PC-3 (cell line): ENCODE data around the gene TFAP2B. TPM values are rescaled to one million over a fixed set of nuclear protein-coding genes. Genes with fewer than 3 reads are reported as not detected.

ENCODE experiments used
- ATAC-seq: fragments of 200-7000 bp; cut with Tn5 transposase; 2 replicates; pipeline ENCODE4 v1.9.1; 2020; ENCODE audit warnings: mild to moderate bottlenecking, moderate library complexity
- BruUV-seq: library from RNA; stranded (reverse); fragments of 400-500 nt; replicated peaks from 2 replicates; lab custom pipeline; 2021; lab: Mats Ljungman, UMichigan
- CTCF ChIA-PET: fragments of 300-600 bp; sonication (Branson Sonifier 250); formaldehyde crosslinking; loops from one replicate; lab custom pipeline; 2022; ENCODE audit warnings: antibody characterized with exemption; lab: Charles Lee
- POLR2A ChIA-PET: fragments of 300-600 bp; sonication (Branson Sonifier 250); formaldehyde crosslinking; loops from one replicate; lab custom pipeline; 2022; ENCODE audit warnings: antibody characterized with exemption; ENCODE audit not compliant: unreplicated experiment; lab: Charles Lee
- DNase-seq: peaks from one replicate; pipeline ENCODE4 v3.0.0-alpha.2; 2015
- H2AFZ ChIP-seq: fragments of 300-600 bp; sonication (generic); 2 replicates; pipeline ENCODE4 v1.6.0; 2016; ENCODE audit warnings: antibody characterized with exemption, low read length
- H3F3A ChIP-seq: fragments of 300-600 bp; sonication (generic); one replicate; pipeline ENCODE4 v1.6.0; 2017; ENCODE audit warnings: antibody characterized with exemption, low read length, control low read depth, mild to moderate bottlenecking; ENCODE audit not compliant: unreplicated experiment
- H3K27ac ChIP-seq: fragments of 300-600 bp; sonication (generic); 2 replicates; pipeline ENCODE4 v1.5.1; 2016; ENCODE audit warnings: mild to moderate bottlenecking, low read length
- H3K27me3 ChIP-seq: fragments of 300-600 bp; sonication (generic); 2 replicates; pipeline ENCODE4 v1.6.1; 2016; ENCODE audit warnings: low read length, mixed read lengths
- H3K36me3 ChIP-seq: fragments of 300-600 bp; sonication (generic); 2 replicates; pipeline ENCODE4 v1.6.1; 2016; ENCODE audit warnings: low read depth, mixed run types, low read length, mixed read lengths
- H3K4me1 ChIP-seq: fragments of 300-600 bp; sonication (generic); 2 replicates; pipeline ENCODE4 v1.5.1; 2016; ENCODE audit warnings: low read length; ENCODE audit not compliant: insufficient read depth
- H3K4me2 ChIP-seq: fragments of 300-600 bp; sonication (generic); 2 replicates; pipeline ENCODE4 v1.6.0; 2016; ENCODE audit warnings: low read length
- H3K4me3 ChIP-seq: fragments of 300-600 bp; sonication (generic); 2 replicates; pipeline ENCODE4 v1.5.1; 2016; ENCODE audit warnings: mild to moderate bottlenecking, low read length, mixed read lengths
- H3K79me2 ChIP-seq: fragments of 300-600 bp; sonication (generic); 2 replicates; pipeline ENCODE4 v1.6.1; 2017; ENCODE audit warnings: low read length, mixed read lengths
- H3K9ac ChIP-seq: fragments of 300-600 bp; sonication (generic); 2 replicates; pipeline ENCODE4 v1.6.0; 2016; ENCODE audit warnings: mild to moderate bottlenecking, low read length
- H3K9me2 ChIP-seq: fragments of 300-600 bp; sonication (generic); replicated peaks from 2 replicates; pipeline ENCODE4 v1.6.1; 2016; ENCODE audit warnings: mixed run types, low read length, mixed read lengths
- H3K9me3 ChIP-seq: fragments of 300-600 bp; sonication (generic); 2 replicates; pipeline ENCODE4 v1.6.1; 2016; ENCODE audit warnings: low read length, mixed read lengths
- H4K20me1 ChIP-seq: fragments of 300-600 bp; sonication (generic); 2 replicates; pipeline ENCODE4 v1.6.1; 2016; ENCODE audit warnings: low read length, mixed read lengths
- EZH2 ChIP-seq: fragments of 300-600 bp; sonication (generic); IDR thresholded peaks from one replicate; pipeline ENCODE4 v1.6.1; 2017; ENCODE audit warnings: antibody characterized with exemption, mild to moderate bottlenecking, low read length; ENCODE audit not compliant: unreplicated experiment
- EZH2phosphoT487 ChIP-seq: fragments of 300-600 bp; sonication (generic); IDR thresholded peaks from 2 replicates; pipeline ENCODE4 v1.6.1; 2018; ENCODE audit warnings: mild to moderate bottlenecking, antibody characterized with exemption, low read length, borderline replicate concordance
- intact Hi-C: fragments of 100-400 bp; cut with micrococcal nuclease; formaldehyde crosslinking; loops from 2 replicates; pipeline ENCODE4 v1.9.0; 2023
- total RNA-seq: library from RNA; depleted of rRNA; stranded (reverse); fragments of >200 nt; gene quantifications from 2 replicates; pipeline ENCODE4 v1.2.3, GENCODE V29; 2014
- TF ChIP-seq, protein P1 (sequence below): fragments of 300-600 bp; sonication (generic); conservative IDR thresholded peaks from 2 replicates; pipeline ENCODE4 v1.5.1; 2017; ENCODE audit warnings: antibody characterized with exemption, low read depth, mild to moderate bottlenecking, low read length

Gene TFAP2B
- total RNA-seq, 1 experiment from 2014 or later = not detected

- Histone ChIP-seq H3K4me2 (no peak overlapping the region), H3K9ac (no peak overlapping the region), H3K4me1 (no peaks in the 10 kb centered on the region), H3K9me2 (no peaks in the 10 kb centered on the region), H3K79me2 (no peaks in the 10 kb centered on the region), H3K27ac (no peak overlapping the region), H3K36me3 (no peaks in the 10 kb centered on the region), H3K4me3 (no peak overlapping the region), H3K9me3 (no peaks in the 10 kb centered on the region), H3F3A (no peaks in the 10 kb centered on the region), H4K20me1 (no peaks in the 10 kb centered on the region), H3K27me3 (peaks cover 13% of the 10 kb centered on the region), H2AFZ (no peak overlapping the region)
- TF ChIP-seq EZH2 = no peak
- no peak for TF ChIP-seq EZH2phosphoT487
- TF ChIP-seq, protein P1, sequence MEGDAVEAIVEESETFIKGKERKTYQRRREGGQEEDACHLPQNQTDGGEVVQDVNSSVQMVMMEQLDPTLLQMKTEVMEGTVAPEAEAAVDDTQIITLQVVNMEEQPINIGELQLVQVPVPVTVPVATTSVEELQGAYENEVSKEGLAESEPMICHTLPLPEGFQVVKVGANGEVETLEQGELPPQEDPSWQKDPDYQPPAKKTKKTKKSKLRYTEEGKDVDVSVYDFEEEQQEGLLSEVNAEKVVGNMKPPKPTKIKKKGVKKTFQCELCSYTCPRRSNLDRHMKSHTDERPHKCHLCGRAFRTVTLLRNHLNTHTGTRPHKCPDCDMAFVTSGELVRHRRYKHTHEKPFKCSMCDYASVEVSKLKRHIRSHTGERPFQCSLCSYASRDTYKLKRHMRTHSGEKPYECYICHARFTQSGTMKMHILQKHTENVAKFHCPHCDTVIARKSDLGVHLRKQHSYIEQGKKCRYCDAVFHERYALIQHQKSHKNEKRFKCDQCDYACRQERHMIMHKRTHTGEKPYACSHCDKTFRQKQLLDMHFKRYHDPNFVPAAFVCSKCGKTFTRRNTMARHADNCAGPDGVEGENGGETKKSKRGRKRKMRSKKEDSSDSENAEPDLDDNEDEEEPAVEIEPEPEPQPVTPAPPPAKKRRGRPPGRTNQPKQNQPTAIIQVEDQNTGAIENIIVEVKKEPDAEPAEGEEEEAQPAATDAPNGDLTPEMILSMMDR = no peak
- ChIA-PET POLR2A (no interaction called here), CTCF (no interaction called here)
- no TSS peak for BruUV-seq
- ATAC-seq (no peak), DNase-seq (no peak)
- intact Hi-C loops = no loop called here
Observed at GRCh38 chr6:50831186-50831585, 12.5 kb downstream of the TFAP2B start.

- CTCF ChIA-PET = no interaction called here
Observed at GRCh38 chr6:50832912-50833311, 14.2 kb downstream of the TFAP2B start.

DNA sequence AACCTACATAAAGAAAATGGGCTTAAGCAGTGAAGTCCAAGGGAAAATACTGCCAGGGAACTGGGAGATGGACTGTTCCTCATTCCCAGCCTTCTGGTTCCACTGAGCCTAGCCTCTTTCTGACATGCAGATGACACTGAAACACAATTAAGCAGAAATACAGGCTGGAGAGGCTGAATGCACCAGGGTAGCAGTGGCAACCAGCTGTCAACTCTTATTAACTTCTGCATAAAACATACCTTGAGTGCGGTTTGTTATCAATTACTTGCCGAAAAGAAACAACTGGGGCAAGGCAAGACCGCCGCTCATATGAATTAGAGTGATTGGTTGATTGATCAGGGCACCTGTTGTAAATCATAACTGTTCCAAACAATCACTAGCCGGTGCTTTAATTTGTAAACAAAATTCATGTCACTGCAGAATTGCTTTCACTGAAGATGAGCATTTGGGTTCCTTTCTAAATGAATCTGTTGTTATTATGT is 16.3 kb downstream of the TFAP2B start:
- no peak for ATAC-seq
- CTCF ChIA-PET = no interaction called here
- H2AFZ ChIP-seq = no peak overlapping the region
- TF ChIP-seq EZH2phosphoT487 = no peak
- no peak for TF ChIP-seq EZH2
- TF ChIP-seq, protein P1 = no peak
- H3K4me1 ChIP-seq = no peaks in the 10 kb centered on the region
- intact Hi-C loops = no loop called here
- no peaks in the 10 kb centered on the region for H3K79me2 ChIP-seq
- H3K9me2 ChIP-seq = no peaks in the 10 kb centered on the region
- no peak for DNase-seq
- no peaks in the 10 kb centered on the region for H3K27me3 ChIP-seq
- POLR2A ChIA-PET = no interaction called here
- BruUV-seq = no TSS peak
- no peaks in the 10 kb centered on the region for H3F3A ChIP-seq
- no peaks in the 10 kb centered on the region for H4K20me1 ChIP-seq
- no peaks in the 10 kb centered on the region for H3K9me3 ChIP-seq
- H3K9ac ChIP-seq = no peak overlapping the region
- no peak overlapping the region for H3K4me3 ChIP-seq
- H3K27ac ChIP-seq = no peak overlapping the region
- H3K4me2 ChIP-seq = no peak overlapping the region
- no peaks in the 10 kb centered on the region for H3K36me3 ChIP-seq

More at GRCh38 chr6:50832912-50833311, 14.2 kb downstream of the TFAP2B start:
- TF ChIP-seq EZH2phosphoT487 = no peak
- TF ChIP-seq, protein P1 = no peak
- no peak for TF ChIP-seq EZH2
- ATAC-seq (no peak), DNase-seq (no peak)
- H3K9me2 ChIP-seq = no peaks in the 10 kb centered on the region
- H3K4me3 ChIP-seq = no peak overlapping the region
- H3K9ac ChIP-seq = no peak overlapping the region
- H3K9me3 ChIP-seq = no peaks in the 10 kb centered on the region
- no TSS peak for BruUV-seq
- no peaks in the 10 kb centered on the region for H3K27me3 ChIP-seq
- no peaks in the 10 kb centered on the region for H4K20me1 ChIP-seq
- no peak overlapping the region for H3K4me2 ChIP-seq
- H3K36me3 ChIP-seq = no peaks in the 10 kb centered on the region
- intact Hi-C loops = no loop called here
- H3K79me2 ChIP-seq = no peaks in the 10 kb centered on the region
- no peak overlapping the region for H3K27ac ChIP-seq
- H3K4me1 ChIP-seq = no peaks in the 10 kb centered on the region
- H3F3A ChIP-seq = no peaks in the 10 kb centered on the region
- H2AFZ ChIP-seq = no peak overlapping the region
- POLR2A ChIA-PET = no interaction called here
